Endothelial cell of hepatic sinusoid (primary cell): Measurements from ENCODE around the gene BZW2.
"Not testable (repeated sequence)": the region's sequence is repeated elsewhere in the genome, so short reads cannot be mapped to it uniquely, and the experiment has no call there.

ENCODE experiments used
- in situ Hi-C: cut with HindIII; loops from 2 replicates; pipeline ENCODE4 v1.10.0; 2017; ENCODE audit warnings: low sequenced_read_pairs

BZW2 gene

DNA sequence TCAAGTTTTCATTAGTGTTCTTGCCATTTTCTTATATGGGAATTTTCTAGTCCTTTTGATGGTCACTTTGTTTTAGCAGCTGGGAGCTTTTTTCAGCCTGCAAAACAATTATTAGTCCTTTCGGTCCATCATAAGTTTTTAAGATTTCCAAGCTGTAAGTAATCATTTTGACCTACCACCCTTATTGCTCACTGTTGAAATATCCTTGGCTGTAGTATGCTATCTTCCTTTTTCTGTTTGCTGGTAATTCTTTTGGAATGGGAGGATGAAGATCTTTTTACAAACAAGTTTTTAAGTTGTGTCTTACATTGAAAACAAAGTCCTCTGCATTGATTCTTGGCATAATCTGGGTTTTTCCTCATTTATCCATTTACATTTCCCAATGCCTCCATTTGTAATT lies 24.0 kb downstream of the BZW2 start:
- in situ Hi-C loops, result no loop called here

DNA sequence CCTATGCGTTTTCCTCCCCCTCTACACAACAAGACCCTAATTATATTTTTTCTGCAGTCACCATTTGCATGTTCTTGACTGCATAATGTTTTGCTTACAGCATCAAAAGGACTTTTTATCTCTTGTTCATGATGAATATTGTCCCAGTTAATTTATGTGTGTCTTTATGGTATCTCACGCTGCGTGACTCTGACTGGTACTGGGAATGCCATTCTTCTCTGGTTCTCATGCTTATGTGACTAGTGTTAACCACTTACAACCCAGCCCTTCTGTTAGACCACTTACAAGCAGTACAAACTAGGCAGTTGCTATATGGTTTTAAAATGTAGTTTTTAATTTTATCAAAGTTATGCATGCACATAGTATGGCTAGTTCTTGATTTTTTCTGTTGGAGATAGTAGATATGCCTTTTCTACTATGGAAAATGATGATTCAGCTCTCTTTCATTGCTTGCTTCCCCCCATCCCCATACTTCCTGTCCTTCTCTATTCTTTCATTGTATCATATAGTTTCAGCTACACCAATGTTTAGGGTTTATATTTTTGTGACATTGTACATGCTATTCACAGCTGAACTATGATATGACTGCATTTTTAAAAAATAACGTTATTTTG lies 24.9 kb downstream of the BZW2 start:
- in situ Hi-C loops, result no loop called here

DNA sequence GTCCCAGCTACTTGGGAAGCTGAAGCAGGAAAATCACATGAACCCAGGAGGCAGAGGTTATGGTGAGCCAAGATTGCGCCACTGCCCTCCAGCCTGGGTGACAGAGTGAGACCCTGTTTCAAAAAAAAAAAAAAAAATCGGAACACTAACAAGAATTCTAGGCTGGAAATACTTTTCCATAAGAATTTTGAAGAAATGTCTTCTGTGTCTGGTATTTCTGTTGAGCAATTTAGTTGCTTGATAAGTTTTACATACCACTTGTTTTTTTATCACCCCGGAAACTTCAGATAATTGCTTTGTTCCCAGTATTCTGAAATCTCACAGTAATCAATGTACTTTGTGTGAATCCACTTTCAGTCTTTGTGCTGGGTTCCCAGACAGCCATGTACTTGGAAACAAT lies 25.8 kb downstream of the BZW2 start:
- in situ Hi-C loops, result no loop called here

DNA sequence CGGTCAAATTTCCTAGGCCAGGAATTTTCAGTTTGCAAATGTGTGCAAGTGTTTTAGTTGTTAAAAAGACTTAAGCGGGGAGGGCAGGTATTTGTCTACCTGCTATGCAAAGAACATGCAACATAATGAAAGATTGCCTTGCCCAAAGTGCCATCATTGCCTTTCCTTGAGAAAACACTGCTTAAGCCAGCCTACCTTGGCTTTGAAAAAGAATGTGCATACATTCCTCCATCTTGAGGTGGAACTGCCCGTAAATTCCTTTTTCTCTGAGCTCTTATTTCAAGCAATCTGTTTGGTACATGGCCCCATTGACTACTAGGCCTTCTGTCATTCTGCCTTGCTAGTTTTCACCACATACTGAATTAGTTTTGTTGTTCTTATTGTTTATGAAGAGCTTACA lies 29.3 kb downstream of the BZW2 start:
- in situ Hi-C loops, result no loop called here

DNA sequence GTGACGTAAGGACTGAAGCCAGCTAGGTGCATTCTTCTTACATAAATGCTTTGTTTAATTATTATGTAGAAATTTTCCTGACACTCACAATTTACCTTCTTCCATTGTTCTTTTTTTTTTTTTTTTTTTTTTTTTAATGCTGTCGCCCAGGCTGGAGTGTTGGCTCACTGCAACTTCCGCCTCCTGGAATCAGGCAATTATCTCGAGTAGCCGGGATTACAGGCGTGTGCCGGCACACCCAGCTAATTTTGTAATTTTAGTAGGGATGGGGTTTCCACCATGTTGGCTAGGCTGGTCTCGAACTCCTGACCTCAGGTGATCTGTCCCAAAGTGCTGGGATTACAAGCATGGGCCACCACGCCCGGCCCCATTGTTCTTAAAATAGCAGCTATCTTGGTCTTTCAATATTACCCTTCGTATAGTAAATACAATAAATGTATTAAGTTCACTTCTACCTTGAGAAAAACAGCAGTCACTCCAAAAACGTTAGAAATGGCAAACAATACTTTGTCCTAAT lies 32.1 kb downstream of the BZW2 start:
- in situ Hi-C loops, result no loop called here

DNA sequence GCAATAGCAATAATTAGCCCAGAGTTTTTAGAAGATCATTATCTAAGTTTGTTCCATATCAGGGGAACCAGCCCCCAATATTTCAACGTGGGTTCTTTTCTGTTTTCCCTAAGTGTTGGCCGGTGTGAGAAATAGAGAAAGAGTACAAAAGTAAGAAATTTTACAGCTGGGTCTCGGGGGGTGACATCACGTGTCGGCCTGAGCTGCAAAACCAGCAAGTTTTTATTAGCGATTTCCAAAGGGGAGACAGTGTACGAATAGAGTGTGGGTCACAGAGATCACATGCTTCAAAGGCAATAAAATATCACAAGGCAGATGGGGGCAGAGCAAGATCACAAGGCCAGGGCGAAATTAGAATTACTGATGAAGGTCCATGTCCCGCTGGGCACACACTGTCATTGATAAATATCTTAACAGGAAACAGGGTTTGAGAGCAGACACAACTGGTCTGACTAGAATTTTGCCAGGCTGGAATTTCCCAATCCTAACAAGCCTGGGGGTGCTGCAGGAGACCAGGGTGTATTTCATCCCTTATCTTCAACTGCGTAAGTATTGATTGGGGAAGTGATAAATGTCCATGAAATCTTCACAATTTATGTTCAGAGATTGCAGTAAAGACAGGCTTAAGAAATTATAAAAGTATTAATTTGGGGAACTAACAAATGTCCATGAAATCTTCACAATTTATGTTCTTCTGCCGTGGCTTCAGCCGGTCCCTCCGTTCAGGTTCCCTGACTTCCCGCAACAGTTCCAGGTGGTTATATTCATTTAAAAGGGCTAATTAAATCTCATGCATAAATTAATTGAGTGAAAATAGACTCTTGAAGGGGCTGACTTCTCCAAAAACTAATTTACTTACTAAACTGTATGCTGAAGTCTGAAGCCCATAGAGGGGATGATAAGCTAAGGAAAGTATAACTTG lies 32.9 kb downstream of the BZW2 start:
- in situ Hi-C loops, result not testable (repeated sequence)

DNA sequence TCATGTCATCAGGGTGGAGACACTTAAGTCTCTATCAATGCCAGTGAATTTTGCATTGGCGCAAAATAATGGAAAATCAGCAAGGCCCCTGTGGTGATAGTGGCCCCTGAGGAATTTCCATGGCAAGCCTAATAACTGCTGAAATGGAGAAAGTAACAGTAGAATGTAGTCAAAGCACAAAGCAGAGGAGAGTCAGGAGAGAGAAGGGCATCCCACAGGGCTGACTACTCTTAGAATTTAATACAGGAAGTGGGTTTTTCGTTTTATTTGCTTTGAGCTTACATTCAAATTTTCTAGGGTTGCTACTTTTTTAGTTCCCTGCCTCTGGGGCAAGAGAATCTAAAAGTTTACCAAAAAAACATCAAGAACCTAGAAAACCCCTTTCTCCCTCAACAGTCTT lies 39.0 kb downstream of the BZW2 start:
- in situ Hi-C loops, result no loop called here

DNA sequence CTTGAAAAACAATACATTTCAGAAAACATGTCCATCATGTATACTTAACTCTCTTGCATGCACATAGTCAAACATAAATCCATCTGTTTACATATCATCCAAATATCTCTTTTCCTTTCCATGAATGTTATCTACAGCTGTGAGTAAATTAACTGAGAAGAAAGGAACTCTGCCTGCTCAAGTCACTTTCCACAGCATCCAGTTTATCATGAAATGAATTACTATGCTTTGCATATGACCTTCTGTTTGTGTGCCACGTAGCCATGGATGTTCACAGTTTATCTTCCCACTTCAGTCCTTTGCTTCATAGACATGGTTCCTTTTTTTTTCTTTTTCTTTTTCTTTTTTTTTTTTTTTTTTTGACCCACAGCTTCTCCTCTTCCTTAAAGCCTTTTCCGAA lies 39.6 kb downstream of the BZW2 start:
- in situ Hi-C loops, result no loop called here

DNA sequence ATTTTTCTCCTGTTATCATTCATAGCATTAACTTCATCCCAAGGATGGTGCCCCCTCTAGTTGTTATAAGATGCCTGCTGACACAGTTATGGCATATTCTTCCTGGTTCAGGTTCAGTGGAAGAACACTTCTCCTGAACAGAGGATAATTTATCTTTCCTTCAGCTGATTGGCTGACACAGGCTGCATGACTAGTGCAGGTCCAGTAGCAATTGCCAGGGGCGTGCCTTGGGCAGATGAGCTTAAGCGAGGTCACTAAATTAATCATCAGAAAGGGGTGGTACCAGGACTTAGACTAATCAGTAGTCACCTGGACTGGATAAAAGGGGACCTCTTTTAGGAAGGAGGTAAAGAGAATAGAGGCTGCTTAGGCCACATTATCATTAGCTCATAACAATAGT lies 42.3 kb downstream of the BZW2 start:
- in situ Hi-C loops, result no loop called here

DNA sequence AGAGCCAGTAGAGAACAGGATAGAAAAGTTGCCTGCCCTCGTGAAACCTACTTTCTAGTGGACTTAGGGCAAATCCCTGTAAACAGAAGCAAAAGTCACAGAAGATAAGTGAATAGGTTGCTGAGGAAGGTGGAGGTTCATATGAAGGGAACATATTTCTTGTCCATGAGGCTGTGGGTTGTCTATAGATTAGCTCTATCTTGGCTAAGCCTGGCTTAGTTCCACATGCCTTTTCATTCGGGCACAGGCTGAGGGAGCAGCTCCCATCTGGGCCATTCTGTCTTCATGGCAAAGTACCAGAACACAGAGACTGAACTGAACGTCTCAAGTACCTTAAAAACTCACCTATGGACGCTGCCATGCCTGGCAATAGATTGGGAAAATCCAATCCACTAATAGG lies 45.3 kb downstream of the BZW2 start:
- in situ Hi-C loops, result loop anchor here (5.0 kb wide), 1 partner anchor 66 kb away; no protein-coding TSS in a partner anchor

DNA sequence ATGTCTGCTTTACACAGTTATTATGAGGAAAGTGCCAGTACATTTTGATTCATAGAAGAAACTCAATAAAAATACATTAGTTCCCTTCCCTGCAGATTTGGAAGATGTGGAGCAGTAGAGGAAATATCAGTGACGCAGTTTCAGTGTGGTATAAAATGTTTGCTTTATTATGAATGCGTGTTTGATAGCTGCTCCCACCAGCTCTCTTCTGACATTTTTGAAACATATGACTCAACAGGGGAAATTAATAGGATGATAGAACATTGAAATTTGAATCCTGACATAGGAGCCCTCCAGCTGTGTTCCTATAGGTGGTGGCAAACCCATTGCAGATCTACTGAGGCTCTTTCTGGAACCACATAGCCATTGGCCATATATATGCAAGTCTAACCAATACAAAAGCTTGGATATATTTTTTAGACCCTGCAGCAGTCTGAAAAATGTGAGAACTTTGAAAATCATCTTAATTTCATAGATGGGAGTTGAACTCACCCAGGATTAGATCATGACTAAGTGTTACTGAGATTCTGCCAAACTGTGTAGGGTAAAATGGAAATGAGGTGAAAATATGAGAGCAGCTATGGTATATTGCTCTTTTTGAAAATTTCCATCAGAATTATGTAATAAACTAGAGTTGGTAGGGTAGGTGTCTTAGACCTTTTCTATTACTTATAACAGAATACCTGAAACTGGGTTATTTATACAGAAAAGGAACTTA lies 47.8 kb downstream of the BZW2 start:
- in situ Hi-C loops, result loop anchor here (5.0 kb wide), 1 partner anchor 64 kb away; no protein-coding TSS in a partner anchor

DNA sequence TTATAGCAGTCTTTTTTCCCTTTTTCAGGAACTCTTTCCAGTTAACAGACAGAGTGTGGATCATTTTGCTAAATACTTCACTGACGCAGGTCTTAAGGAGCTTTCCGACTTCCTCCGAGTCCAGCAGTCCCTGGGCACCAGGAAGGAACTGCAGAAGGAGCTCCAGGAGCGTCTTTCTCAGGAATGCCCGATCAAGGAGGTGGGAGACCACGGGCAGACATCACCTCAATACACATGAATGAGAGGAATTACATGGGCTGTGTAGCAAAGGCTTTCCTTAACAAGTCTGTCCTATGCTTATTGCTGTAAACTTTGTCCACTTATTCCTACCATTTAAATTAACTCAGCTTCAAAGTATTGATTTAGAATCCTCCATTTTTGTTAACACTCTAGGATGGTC lies 48.8 kb downstream of the BZW2 start:
- in situ Hi-C loops, result loop anchor here (5.0 kb wide), 1 partner anchor 62 kb away; no protein-coding TSS in a partner anchor

DNA sequence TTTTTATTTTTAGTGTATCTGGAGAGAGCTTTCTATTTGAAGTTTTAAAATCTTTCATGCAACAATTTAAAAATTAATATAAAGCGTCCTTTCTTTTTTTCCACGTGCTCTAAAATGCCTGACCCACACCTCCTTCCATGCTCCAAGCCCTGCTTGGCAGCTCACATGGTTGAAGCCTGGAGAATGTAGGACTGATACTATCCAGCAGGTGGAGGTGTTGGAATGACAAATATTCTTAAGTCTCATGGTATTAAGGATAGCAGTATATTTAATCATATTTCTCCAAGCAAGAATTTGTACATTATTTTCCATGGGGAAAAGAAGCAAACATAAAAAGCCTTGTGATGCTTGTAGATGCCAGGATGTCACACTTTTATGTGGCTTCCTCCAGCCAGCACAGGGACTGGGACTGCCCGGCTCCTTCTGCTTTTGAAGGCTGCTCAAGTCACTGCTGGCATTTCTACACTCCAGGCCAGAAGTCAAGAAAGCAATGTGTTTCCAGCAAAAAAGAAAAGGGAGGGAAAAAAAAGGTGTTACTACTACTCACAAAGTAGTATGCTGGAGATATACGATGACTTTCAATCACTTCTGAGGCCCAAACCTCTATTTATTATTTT lies 49.7 kb downstream of the BZW2 start:
- in situ Hi-C loops, result no loop called here

DNA sequence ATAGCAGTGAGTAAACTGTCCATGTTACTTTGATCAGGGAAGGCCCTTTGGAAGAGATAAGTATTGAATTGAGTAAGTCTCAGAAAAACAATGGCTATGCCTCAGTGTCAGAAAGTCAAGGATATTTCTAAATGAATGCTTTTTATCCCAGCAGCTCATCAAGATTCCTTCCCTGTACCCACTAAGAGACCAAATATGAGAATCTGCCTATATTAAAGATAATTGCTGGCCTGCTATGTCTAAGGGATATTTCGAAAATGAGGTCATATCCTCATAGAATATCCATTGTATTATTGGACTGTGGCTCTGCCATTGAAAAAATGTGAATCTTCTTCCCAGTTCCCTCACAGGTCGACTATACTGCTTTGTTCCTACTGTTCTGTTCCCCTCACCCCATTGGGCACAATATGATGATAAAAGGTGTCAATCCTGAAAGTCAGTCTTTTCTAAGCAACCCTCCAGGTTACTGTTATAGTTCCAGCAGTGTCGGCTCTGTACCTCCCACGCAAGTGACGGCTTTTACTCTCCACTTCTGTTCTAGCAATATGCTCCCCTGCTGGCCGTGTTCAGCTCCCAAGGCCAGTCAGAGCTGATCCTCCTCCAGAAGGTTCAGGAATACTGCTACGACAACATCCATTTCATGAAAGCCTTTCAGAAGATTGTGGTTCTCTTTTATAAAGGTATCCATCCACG lies 51.7 kb downstream of the BZW2 start:
- in situ Hi-C loops, result no loop called here

DNA sequence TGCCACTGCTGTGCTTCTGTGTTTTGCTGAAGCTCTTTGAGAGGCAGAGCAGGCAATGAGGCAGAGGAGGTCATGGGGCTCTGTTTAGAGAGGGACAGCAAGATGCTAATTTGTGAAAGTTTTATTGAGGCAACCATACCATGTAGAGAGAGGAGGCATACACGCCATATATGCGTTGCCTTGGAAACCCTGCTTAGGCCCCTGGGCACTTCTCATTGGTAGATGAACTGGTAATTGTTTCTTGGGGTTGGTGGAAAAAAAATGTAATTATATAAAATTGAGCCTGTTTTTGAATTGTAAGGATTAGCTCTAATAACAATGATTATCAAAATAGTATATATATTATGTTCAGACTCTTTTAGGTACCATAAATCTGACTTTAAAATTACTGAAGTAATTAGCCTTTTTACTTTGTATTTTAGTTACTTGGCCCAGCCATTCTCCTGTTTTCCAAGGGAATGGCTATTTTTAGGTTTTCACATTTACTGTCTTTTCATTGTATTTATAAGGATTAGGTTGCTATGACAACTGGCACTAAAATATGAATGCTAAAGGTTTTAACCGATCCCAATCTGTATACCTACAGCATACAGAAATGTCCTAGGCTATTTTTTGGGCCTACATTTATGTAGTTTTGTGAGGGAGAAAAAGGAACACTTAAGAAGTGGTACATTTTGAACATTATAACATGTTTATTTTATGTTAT lies 52.4 kb downstream of the BZW2 start:
- in situ Hi-C loops, result no loop called here

DNA sequence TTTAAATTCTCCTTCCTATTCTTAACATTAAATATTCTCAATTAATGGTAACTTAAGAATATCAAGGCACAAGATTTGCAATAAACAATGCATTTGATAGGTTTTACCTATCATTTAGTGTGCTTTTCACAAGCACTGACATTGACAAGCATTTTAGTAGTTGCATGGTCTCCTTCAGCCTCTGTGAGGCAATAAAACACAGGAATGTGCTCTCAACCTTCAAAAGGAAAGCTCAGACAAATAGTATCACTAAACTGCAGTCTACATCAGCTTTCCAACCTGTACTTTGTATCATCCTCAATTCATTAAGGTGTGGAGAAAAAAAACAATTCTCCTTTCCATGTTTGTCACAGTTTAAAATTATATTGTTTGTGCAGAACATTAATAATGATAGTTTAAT lies 56.5 kb downstream of the BZW2 start:
- in situ Hi-C loops, result no loop called here

DNA sequence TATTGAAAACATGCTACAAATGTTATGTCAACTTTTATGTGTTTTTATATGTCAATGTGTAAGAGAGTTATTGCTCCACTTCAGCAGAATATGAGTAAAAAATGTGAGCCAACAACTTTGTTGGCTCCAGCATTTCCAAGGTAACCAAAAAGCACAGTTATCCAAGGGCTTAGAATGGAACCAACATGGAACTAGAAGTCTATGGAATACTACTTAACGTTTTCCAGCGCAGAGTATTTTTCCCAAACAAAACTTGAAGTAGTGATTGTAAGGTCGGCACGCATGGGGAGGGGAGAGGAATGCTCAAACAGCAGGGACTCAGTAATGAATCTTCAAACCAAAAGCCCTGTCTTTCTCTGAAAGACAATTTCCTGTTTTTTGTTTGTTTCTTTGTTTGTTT lies 62.5 kb downstream of the BZW2 start:
- in situ Hi-C loops, result no loop called here

DNA sequence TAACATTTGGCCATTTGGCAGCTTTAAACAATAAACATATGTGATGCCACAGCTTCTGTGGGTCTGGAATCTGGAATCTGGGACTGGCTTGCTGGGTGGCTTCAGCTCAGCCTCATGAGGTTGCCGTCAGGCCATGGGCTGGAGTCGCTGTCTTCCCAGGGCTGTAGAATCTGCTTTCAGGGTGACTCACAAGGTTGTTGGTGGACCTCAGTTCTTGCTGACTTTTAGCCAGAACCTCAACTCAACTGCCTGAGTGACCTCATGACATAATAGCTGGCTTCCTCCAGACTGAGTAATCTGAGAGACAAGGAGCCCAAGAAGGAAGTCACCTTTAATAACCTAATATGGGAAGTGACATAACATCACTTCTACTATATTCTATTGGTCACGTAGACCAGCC lies 63.0 kb downstream of the BZW2 start:
- in situ Hi-C loops, result no loop called here

DNA sequence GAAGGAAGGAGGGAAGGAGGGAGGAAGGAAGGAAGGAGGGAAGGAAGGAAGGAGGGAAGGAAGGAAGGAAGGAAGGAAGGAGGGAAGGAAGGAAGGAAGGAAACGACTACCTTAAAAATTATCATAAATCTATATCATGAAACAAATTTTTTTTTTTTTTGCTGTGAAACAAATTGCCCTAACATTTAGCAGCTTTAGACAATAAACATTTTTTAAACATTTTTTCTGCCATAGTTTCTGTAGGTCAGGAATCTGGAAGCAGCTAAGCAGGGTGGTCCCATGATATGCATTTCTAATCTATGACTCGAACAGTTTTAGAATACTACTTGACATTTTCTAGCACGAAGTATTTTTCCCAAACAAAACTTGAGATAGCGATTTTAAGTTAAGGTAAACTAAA lies 64.7 kb downstream of the BZW2 start:
- in situ Hi-C loops, result no loop called here

DNA sequence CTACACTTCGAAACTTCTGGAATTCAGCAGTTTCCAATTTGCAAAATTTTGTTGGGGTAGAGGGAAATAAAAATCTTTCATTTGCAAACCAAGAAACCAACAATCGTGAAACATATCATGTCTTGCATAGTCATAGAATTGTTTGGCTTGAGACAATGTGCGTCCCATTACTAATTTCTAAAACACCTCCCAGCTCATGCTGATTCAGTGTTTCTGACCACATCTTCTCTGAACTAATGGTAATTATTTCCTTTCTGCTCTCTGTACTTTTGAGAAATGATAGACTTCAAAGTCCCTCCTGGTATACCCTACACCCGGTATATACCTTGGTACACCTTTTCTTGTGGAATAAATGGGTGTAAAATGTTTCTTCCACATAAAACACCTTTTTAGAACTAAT lies 65.7 kb downstream of the BZW2 start:
- in situ Hi-C loops, result no loop called here
